ENCODE measurements around the gene ANKRD9.

The ANKRD9 gene

GRCh38 chr14:102471921-102472790 is 37.4 kb downstream of the ANKRD9 start:
- H3K27ac Mint-ChIP-seq: no peak overlapping the region

GRCh38 chr14:102469261-102469660 is 40.3 kb downstream of the ANKRD9 start:
- H3K27ac Mint-ChIP-seq: no peak overlapping the region
- H3K9me3 Mint-ChIP-seq: no peaks in the 10 kb centered on the region
- peaks cover 14% of the 10 kb centered on the region for H3K4me1 Mint-ChIP-seq
- H3K36me3 Mint-ChIP-seq: peaks cover 8% of the 10 kb centered on the region
- no peak for DNase-seq
- H3K4me3 Mint-ChIP-seq: no peak overlapping the region
- CTCF ChIA-PET: no interaction called here
- no peaks in the 10 kb centered on the region for H3K27me3 Mint-ChIP-seq

More at GRCh38 chr14:102471921-102472790, 37.4 kb downstream of the ANKRD9 start:
- H3K4me1 Mint-ChIP-seq: peaks cover 14% of the 10 kb centered on the region
- H3K27me3 Mint-ChIP-seq: no peaks in the 10 kb centered on the region
- H3K9me3 Mint-ChIP-seq: no peaks in the 10 kb centered on the region
- H3K4me3 Mint-ChIP-seq: no peak overlapping the region
- peaks cover 5% of the 10 kb centered on the region for H3K36me3 Mint-ChIP-seq
- DNase-seq: no peak
- CTCF ChIA-PET: interaction anchor here (1.5 kb wide), 1 partner anchor 34 kb away, joined by 4 read pairs; no protein-coding TSS in a partner anchor

- Mint-ChIP-seq H3K4me3 (no peak overlapping the region), H3K4me1 (peaks cover 3% of the 10 kb centered on the region), H3K27ac (no peak overlapping the region), H3K36me3 (peaks cover 8% of the 10 kb centered on the region), H3K27me3 (no peaks in the 10 kb centered on the region), H3K9me3 (no peaks in the 10 kb centered on the region)
- CTCF ChIA-PET: no interaction called here
- no peak for DNase-seq
These were observed 44.7 kb downstream of the ANKRD9 start for GRCh38 chr14:102464846-102465341.

- CTCF ChIA-PET: no interaction called here
- no peaks in the 10 kb centered on the region for H3K9me3 Mint-ChIP-seq
- H3K36me3 Mint-ChIP-seq: peaks cover 6% of the 10 kb centered on the region
- no peak overlapping the region for H3K4me3 Mint-ChIP-seq
- DNase-seq: no peak
- no peaks in the 10 kb centered on the region for H3K27me3 Mint-ChIP-seq
- H3K27ac Mint-ChIP-seq: no peak overlapping the region
- H3K4me1 Mint-ChIP-seq: peaks cover 3% of the 10 kb centered on the region
These were observed 45.6 kb downstream of the ANKRD9 start for GRCh38 chr14:102464006-102464405.

GRCh38 chr14:102462391-102462790 is 47.2 kb downstream of the ANKRD9 start:
- Mint-ChIP-seq H3K27ac (no peak overlapping the region), H3K4me3 (no peak overlapping the region)

GRCh38 chr14:102461490-102462338 is 47.9 kb downstream of the ANKRD9 start:
- no peaks in the 10 kb centered on the region for H3K9me3 Mint-ChIP-seq
- H3K4me1 Mint-ChIP-seq: peaks cover 3% of the 10 kb centered on the region
- CTCF ChIA-PET: interaction anchor here (1.1 kb wide), 1 partner anchor 13 kb away, joined by 3 read pairs; no protein-coding TSS in a partner anchor
- no peaks in the 10 kb centered on the region for H3K27me3 Mint-ChIP-seq
- H3K27ac Mint-ChIP-seq: no peak overlapping the region
- H3K4me3 Mint-ChIP-seq: no peak overlapping the region
- H3K36me3 Mint-ChIP-seq: peaks cover 3% of the 10 kb centered on the region
- DNase-seq: no peak

More at GRCh38 chr14:102462391-102462790, 47.2 kb downstream of the ANKRD9 start:
- Mint-ChIP-seq H3K36me3 (peaks cover 3% of the 10 kb centered on the region), H3K4me1 (peaks cover 3% of the 10 kb centered on the region), H3K27me3 (no peaks in the 10 kb centered on the region), H3K9me3 (no peaks in the 10 kb centered on the region)
- no peak for DNase-seq
- CTCF ChIA-PET: no interaction called here

- Mint-ChIP-seq H3K36me3 (no peaks in the 10 kb centered on the region), H3K4me3 (no peak overlapping the region), H3K4me1 (peaks cover 3% of the 10 kb centered on the region), H3K27ac (no peak overlapping the region), H3K27me3 (no peaks in the 10 kb centered on the region), H3K9me3 (no peaks in the 10 kb centered on the region)
- CTCF ChIA-PET: no interaction called here
- DNase-seq: no peak
These were observed 52.1 kb downstream of the ANKRD9 start for GRCh38 chr14:102457509-102457908.

GRCh38 chr14:102454711-102455110 is 54.9 kb downstream of the ANKRD9 start:
- no peaks in the 10 kb centered on the region for H3K4me1 Mint-ChIP-seq
- no peak overlapping the region for H3K27ac Mint-ChIP-seq
- no peaks in the 10 kb centered on the region for H3K9me3 Mint-ChIP-seq
- no peak for DNase-seq
- CTCF ChIA-PET: no interaction called here
- no peaks in the 10 kb centered on the region for H3K27me3 Mint-ChIP-seq
- H3K36me3 Mint-ChIP-seq: peaks cover 3% of the 10 kb centered on the region
- H3K4me3 Mint-ChIP-seq: no peak overlapping the region

GRCh38 chr14:102452302-102452701 is 57.3 kb downstream of the ANKRD9 start:
- CTCF ChIA-PET: no interaction called here
- Mint-ChIP-seq H3K36me3 (peaks cover 4% of the 10 kb centered on the region), H3K4me1 (no peaks in the 10 kb centered on the region)

More at GRCh38 chr14:102452302-102452701, 57.3 kb downstream of the ANKRD9 start:
- Mint-ChIP-seq H3K27me3 (no peaks in the 10 kb centered on the region), H3K4me3 (no peak overlapping the region), H3K9me3 (no peaks in the 10 kb centered on the region), H3K27ac (no peak overlapping the region)
- no peak for DNase-seq

All from activated naive CD4-positive, alpha-beta T cell treated with anti-CD3 and anti-CD28 coated beads, Interleukin-2, amount 10 ng/mL, durations not matched to agents 7 days and 5 days (primary cell).